Measurements from ENCODE around the gene SHANK2. TPM values are rescaled to one million over a fixed set of nuclear protein-coding genes. Genes with fewer than 3 reads are reported as not detected.

The SHANK2 gene
- total and polyA plus RNA-seq, 7 donors = under 0.01 to 0.17 (median 0.03) TPM; not detected in 3

DNA sequence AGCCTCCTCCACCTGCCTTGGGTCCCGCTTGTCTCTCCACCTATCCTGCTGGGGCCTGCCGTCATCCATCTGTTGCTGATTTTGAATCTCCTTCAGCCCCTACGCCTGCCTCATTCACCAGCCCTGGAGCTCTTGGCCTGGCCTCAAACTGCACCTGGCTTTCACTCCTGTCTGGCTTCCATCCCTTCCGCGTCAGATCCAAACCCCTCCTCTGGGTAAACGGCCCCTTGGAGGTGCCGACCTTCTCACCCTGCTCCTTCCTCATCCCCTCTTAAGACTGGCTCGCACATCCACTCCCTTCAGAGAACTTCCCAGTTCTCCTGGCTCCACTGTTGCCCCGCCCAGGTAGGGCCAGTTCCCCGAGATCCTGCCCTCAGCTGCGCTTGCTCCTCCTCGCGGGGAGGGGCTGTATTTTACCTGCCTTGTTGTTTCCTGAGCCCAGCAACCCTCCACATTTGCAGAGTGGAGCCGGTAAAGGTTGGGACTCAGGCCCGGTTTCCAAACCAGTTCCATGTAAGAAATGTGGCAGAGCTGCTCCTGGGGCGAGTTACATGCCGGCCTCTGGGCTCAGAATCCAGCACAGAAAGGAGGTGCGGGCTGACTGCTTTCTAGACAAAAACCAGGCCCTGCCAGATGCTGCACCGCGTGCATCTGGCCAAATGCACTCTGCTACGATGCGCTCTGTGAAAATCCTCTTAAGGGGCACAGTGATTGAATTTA lies 13.9 kb upstream of the SHANK2 start:
- Histone ChIP-seq H3K9me3 (no peaks in the 10 kb centered on the region), H3K27ac (no peak overlapping the region), H3K27me3 (ENCODE audit: insufficient read depth in 3 of 3, low read length in 2 of 3) (peaks cover 0 to 17% (median 0%) of the 10 kb centered on the region in 3 donors), H3K4me3 (no peak overlapping the region), H3K4me1 (no peaks in the 10 kb centered on the region), H3K36me3 (ENCODE audit: insufficient read depth in 1 of 2, low read depth in 1 of 2) (no peaks in the 10 kb centered on the region)
- ATAC-seq (no peak), DNase-seq (no peak)
- intact Hi-C loops (cut with DNase I) = no loop called here
- 62 to 69% (median 68%) methylated on average over 21 to 22 of the region's 22 CpGs for WGBS, 3 donors
- TF ChIP-seq, protein P1, sequence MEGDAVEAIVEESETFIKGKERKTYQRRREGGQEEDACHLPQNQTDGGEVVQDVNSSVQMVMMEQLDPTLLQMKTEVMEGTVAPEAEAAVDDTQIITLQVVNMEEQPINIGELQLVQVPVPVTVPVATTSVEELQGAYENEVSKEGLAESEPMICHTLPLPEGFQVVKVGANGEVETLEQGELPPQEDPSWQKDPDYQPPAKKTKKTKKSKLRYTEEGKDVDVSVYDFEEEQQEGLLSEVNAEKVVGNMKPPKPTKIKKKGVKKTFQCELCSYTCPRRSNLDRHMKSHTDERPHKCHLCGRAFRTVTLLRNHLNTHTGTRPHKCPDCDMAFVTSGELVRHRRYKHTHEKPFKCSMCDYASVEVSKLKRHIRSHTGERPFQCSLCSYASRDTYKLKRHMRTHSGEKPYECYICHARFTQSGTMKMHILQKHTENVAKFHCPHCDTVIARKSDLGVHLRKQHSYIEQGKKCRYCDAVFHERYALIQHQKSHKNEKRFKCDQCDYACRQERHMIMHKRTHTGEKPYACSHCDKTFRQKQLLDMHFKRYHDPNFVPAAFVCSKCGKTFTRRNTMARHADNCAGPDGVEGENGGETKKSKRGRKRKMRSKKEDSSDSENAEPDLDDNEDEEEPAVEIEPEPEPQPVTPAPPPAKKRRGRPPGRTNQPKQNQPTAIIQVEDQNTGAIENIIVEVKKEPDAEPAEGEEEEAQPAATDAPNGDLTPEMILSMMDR (IDR thresholded peaks at IDR 0.05) = no peak

DNA sequence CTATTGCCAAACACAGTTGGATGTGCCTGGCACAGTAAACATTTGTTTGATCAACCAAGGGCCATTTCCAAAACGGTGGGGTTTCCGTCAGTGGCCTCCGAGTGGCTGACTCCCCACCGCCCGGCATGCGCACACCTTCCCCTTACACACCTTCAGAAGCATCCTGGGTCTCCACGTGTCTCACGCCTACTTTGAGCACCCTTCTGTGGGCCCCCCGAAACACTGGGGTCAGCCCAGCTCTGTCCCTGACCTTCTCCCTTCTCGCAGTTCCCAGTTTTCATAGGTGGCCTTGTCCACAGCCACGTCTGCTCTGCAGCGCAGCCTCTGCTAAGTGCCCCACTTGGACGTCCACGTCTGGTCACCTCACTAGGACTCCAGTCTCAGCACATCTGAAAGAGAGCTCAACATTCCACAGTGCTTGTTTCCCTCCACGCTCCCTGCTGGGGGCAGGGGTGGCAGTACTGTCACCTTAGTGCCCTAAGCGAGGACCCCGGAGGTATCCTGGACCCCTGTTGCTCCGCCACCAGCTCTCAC lies 13.2 kb upstream of the SHANK2 start:
- DNase-seq (no peak), ATAC-seq (no peak)
- intact Hi-C loops (cut with DNase I) = no loop called here
- H3K9me3 ChIP-seq = no peaks in the 10 kb centered on the region
- WGBS, 3 donors = 86 to 90% (median 90%) methylated on average over 18 of the region's 18 CpGs
- no peak overlapping the region for H3K27ac ChIP-seq
- no peaks in the 10 kb centered on the region for H3K4me1 ChIP-seq
- peaks cover 0 to 17% (median 0%) of the 10 kb centered on the region in 3 donors for H3K27me3 ChIP-seq (ENCODE audit: insufficient read depth in 3 of 3, low read length in 2 of 3)
- TF ChIP-seq, protein P1 (IDR thresholded peaks at IDR 0.05) = no peak
- no peaks in the 10 kb centered on the region for H3K36me3 ChIP-seq (ENCODE audit: insufficient read depth in 1 of 2, low read depth in 1 of 2)
- H3K4me3 ChIP-seq = no peak overlapping the region

DNA sequence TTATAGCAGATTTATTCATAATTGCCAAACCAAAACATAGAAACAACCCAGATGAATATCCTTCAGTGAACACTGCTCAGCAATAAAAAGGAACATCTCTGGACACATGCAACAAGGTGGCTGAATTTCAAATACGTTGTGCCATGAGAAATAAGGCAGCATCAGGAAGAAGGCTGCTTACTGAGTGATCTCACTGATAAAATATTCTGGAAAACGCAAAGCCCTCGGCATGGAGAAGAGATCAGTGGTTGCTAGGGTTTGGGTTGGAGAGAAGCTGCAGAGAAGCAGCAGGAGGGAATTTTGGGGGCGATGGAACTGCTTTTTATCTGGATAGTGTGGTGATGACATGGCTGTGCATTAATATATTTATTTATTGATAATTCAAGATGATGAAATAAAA lies 11.0 kb upstream of the SHANK2 start:
- peaks cover 0 to 17% (median 0%) of the 10 kb centered on the region in 3 donors for H3K27me3 ChIP-seq (ENCODE audit: insufficient read depth in 3 of 3, low read length in 2 of 3)
- no peak for DNase-seq
- no peaks in the 10 kb centered on the region for H3K36me3 ChIP-seq (ENCODE audit: insufficient read depth in 1 of 2, low read depth in 1 of 2)
- TF ChIP-seq, protein P1 (IDR thresholded peaks at IDR 0.05) = no peak
- peaks cover 5% of the 10 kb centered on the region for H3K9me3 ChIP-seq
- H3K27ac ChIP-seq = no peak overlapping the region
- intact Hi-C loops (cut with DNase I) = no loop called here
- no peaks in the 10 kb centered on the region for H3K4me1 ChIP-seq
- no peak for ATAC-seq
- no peak overlapping the region for H3K4me3 ChIP-seq
- 31 to 36% (median 32%) methylated on average over 4 of the region's 4 CpGs for WGBS, 3 donors

DNA sequence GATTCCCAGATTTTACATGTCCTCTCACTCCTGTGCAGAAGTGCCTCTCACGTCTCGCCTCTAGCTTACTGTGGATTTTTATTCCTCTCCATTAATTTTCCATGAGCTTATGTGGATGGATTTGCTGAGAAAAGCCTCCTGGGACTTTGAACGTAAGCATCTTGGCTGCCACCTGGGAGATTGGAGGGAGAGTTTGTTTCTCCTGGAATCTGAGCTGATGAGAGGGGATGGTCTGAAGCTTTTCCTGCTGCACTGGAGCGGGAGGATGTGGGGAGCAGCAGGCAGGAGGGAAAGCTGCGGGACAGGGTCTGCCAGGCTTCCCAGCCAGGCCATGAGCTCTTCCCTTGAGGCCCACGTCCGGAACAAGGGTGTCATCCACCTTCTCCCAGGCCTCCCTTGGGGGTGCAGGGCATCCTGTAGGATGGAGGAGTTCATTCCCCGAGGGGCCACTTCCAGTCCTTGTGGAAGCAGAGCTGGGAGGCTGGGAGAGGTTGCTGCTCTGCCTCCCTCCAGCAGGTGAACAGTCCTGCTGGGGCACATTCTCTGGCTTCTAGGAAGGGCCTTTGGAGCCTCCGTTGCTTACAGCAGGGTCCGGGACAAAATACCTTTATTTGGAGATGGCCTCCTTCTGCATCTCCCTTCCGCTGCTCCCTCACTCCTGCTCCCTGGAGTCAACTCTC lies 3.6 kb upstream of the SHANK2 start:
- H3K36me3 ChIP-seq (ENCODE audit: insufficient read depth in 1 of 2, low read depth in 1 of 2) = no peaks in the 10 kb centered on the region
- no peak overlapping the region for H3K27ac ChIP-seq
- H3K27me3 ChIP-seq (ENCODE audit: insufficient read depth in 3 of 3, low read length in 2 of 3) = peaks cover 0 to 56% (median 15%) of the 10 kb centered on the region in 3 donors
- no peaks in the 10 kb centered on the region for H3K4me1 ChIP-seq
- H3K4me3 ChIP-seq = no peak overlapping the region
- no peak for DNase-seq
- TF ChIP-seq, protein P1 (IDR thresholded peaks at IDR 0.05) = no peak
- peaks cover 13% of the 10 kb centered on the region for H3K9me3 ChIP-seq
- WGBS, 3 donors = 39 to 54% (median 51%) methylated on average over 9 to 11 of the region's 11 CpGs
- no peak for ATAC-seq
- intact Hi-C loops (cut with DNase I) = no loop called here
